Lung (tissue), 12 donors: ENCODE measurements around the gene MLLT1. TPM values are rescaled to one million over a fixed set of nuclear protein-coding genes. Genes with fewer than 3 reads are reported as not detected.

ENCODE experiments used
- ATAC-seq: fragments of 200-7000 bp; cut with Tn5 transposase; one replicate; pipeline ENCODE4 v1.9.1; 2020; ENCODE audit warnings: moderate number of reproducible peaks; ENCODE audit not compliant: insufficient read depth, low FRiP score
- DNase-seq, 3 donors: peaks; one replicate each; pipeline ENCODE4 v3.0.0-alpha.2; 2013 to 2017
- H3K27ac ChIP-seq, 2 donors: one replicate each; pipeline ENCODE4 v1.5.1; 2013; ENCODE audit warnings: mild to moderate bottlenecking in 2 of 2, moderate library complexity in 2 of 2, control low read depth in 1 of 2, inconsistent platforms in 1 of 2, low read depth in 1 of 2, low read length in 1 of 2
- H3K27me3 ChIP-seq, 3 donors: one replicate each; pipeline ENCODE4 v1.5.1; 2013; ENCODE audit warnings: low read length in 2 of 3; ENCODE audit not compliant: control insufficient read depth in 3 of 3, insufficient read depth in 3 of 3
- H3K36me3 ChIP-seq, 4 donors: one replicate each; pipeline ENCODE4 v1.5.1; 2013; ENCODE audit warnings: low read length in 4 of 4, mild to moderate bottlenecking in 1 of 4, moderate library complexity in 1 of 4; ENCODE audit not compliant: control insufficient read depth in 4 of 4, insufficient read depth in 4 of 4
- H3K4me1 ChIP-seq, 5 donors: one replicate each; pipeline ENCODE4 v1.5.1; 2013; ENCODE audit warnings: low read length in 5 of 5, mild to moderate bottlenecking in 2 of 5, moderate library complexity in 1 of 5; ENCODE audit not compliant: control insufficient read depth in 5 of 5, insufficient read depth in 5 of 5
- H3K4me3 ChIP-seq: one replicate; pipeline ENCODE4 v1.5.1; 2013; ENCODE audit warnings: mild to moderate bottlenecking, control low read depth, moderate library complexity
- H3K9ac ChIP-seq, 2 donors: one replicate each; pipeline ENCODE4 v1.5.1; 2013; ENCODE audit warnings: low read length in 2 of 2, control low read depth in 1 of 2; ENCODE audit not compliant: insufficient read depth in 1 of 2
- H3K9me3 ChIP-seq, 4 donors: one replicate each; pipeline ENCODE4 v1.5.1; 2013; ENCODE audit warnings: low read length in 3 of 4, mild to moderate bottlenecking in 1 of 4, moderate library complexity in 1 of 4; ENCODE audit not compliant: control insufficient read depth in 4 of 4, insufficient read depth in 3 of 4
- WGBS, 2 donors: extraction: QIAGEN DNeasy Blood & Tissue Kit; methylation state at CpG; one replicate each; pipeline ENCODE4 v1.1.7; 2013; 5-methylcytosine and 5-hydroxymethylcytosine counted together
- polyA plus RNA-seq, 2 donors: library from polyadenylated mRNA; stranded (reverse); fragments of 200-250 nt; gene quantifications; one replicate each; pipeline ENCODE4 v1.2.1, GENCODE V29; 2013
- total RNA-seq, 2 donors: library from RNA; depleted of rRNA in 1 of 2; stranded (reverse); fragments of >200 nt in 1 of 2; gene quantifications; one replicate each; pipeline ENCODE4 v1.2.1, GENCODE V29; 2014 to 2021
- TF ChIP-seq, protein P1 (sequence below): IDR thresholded peaks from 2 replicates; pipeline ENCODE4 v1.5.1; 2012; ENCODE audit warnings: mild to moderate bottlenecking; ENCODE audit errors: control extremely low read depth, extremely low read depth
- donor health status: control.
- donor health status: control.
- donor health status: Bipolar disorder and iron deficiency.
- donor health status: healthy.
- donor health status: DM: yes; HTN: yes; CAD: no.

The MLLT1 gene
- total and polyA plus RNA-seq, 4 donors, result 24.8 to 120 (median 36.2) TPM

DNA sequence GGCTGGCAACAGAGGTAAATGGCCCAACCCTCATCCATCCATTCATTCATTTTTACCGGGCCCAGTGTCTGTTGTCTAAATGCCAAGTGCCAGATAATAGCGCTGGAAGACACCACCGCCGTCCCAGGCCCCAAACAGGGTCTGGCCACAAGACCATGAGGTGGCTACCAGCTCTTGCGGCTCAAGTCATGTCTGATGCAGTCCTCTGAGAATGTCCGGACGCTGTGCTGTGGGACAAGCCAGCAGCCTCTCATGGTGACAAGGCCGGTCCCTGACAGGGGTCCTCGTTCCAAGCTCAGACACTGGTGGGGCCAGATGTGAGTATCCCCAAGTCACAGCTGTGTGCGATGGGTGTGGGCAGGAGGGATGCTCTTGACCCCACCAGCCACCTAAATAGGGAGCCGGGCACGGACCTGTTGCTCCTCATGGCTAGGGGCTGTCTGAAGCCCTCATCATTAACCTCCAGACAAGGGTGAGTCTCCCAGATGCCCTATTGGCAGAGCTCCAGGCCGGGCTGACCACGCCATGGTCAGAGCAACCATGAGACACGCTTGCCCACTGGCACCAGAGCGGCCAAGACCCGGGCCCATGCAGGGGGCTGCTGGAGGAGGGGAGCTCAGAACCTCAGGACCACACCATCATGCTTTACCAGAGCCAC is 58.4 kb downstream of the MLLT1 start:
- TF ChIP-seq, protein P1, sequence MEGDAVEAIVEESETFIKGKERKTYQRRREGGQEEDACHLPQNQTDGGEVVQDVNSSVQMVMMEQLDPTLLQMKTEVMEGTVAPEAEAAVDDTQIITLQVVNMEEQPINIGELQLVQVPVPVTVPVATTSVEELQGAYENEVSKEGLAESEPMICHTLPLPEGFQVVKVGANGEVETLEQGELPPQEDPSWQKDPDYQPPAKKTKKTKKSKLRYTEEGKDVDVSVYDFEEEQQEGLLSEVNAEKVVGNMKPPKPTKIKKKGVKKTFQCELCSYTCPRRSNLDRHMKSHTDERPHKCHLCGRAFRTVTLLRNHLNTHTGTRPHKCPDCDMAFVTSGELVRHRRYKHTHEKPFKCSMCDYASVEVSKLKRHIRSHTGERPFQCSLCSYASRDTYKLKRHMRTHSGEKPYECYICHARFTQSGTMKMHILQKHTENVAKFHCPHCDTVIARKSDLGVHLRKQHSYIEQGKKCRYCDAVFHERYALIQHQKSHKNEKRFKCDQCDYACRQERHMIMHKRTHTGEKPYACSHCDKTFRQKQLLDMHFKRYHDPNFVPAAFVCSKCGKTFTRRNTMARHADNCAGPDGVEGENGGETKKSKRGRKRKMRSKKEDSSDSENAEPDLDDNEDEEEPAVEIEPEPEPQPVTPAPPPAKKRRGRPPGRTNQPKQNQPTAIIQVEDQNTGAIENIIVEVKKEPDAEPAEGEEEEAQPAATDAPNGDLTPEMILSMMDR, result no peak
- ATAC-seq (no peak), DNase-seq (no peak)
- 93 to 97% methylated on average over 17 of the region's 17 CpGs for WGBS, 2 donors
- H3K27ac ChIP-seq, result no peak overlapping the region
- H3K9me3 ChIP-seq, result no peaks in the 10 kb centered on the region
- peaks cover 0 to 56% (median 17%) of the 10 kb centered on the region in 4 donors for H3K36me3 ChIP-seq
- H3K4me3 ChIP-seq, result no peak overlapping the region
- no peak overlapping the region for H3K9ac ChIP-seq
- H3K4me1 ChIP-seq, result peaks cover 10 to 53% (median 20%) of the 10 kb centered on the region in 5 donors
- H3K27me3 ChIP-seq, result no peaks in the 10 kb centered on the region

DNA sequence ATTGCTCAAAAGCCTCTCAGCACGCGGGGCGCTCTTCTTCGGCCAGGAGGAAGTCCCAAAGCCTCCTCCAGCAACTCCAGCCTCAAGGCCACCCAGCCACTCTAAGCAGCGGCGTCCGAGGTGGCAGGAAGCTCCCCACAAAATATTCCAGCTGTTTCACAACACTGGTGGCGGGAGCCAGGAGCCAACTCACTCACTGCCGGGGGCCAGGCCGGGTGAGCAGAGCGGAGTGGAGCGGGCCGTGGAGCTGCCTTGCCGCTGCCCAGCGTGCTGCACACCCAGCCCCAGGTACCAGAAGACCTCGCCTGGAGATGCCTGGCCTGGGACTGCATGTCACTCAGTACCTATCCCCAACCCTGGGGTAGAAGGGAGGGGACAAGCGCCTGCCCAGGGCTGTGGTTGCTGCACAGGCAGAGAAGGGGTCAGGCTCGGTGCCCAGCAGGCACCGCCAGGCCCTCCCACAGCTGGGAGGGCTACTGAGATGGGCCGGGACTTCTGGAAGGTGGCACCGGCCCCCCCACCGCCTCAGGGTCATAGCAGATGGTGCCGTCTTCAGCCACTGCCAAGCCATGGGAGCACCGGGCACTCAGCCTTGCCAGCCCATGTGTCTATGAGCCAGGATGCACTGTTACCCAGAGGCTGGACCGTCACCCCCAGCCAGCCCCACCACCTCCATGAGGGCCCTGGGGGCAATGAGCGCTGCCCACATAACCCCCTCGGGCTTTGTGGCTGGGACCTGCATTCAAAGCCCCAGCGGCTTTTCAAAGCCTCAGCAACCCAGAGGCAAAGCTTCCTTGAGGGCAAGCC is 59.2 kb downstream of the MLLT1 start:
- Histone ChIP-seq H3K27ac (peak overlapping the region in 1 of 2 donors; percentile 80), H3K4me3 (no peak overlapping the region), H3K9ac (no peak overlapping the region), H3K4me1 (peaks cover 10 to 53% (median 20%) of the 10 kb centered on the region in 5 donors), H3K27me3 (no peaks in the 10 kb centered on the region), H3K9me3 (no peaks in the 10 kb centered on the region), H3K36me3 (peaks cover 0 to 57% (median 13%) of the 10 kb centered on the region in 4 donors)
- TF ChIP-seq, protein P1, result no peak
- ATAC-seq (no peak), DNase-seq (peak; percentile 93 to 96 (median 95))
- 63 to 68% methylated on average over 27 to 28 of the region's 28 CpGs for WGBS, 2 donors

- Histone ChIP-seq H3K4me1 (peaks cover 10 to 61% (median 20%) of the 10 kb centered on the region in 5 donors), H3K27ac (peak overlapping the region in 1 of 2 donors; percentile 80), H3K4me3 (no peak overlapping the region), H3K27me3 (no peaks in the 10 kb centered on the region), H3K9me3 (no peaks in the 10 kb centered on the region), H3K36me3 (peaks cover 0 to 57% (median 13%) of the 10 kb centered on the region in 4 donors), H3K9ac (no peak overlapping the region)
- DNase-seq (peak; percentile 73 to 74 (median 74)), ATAC-seq (no peak)
- TF ChIP-seq, protein P1, result no peak
- 61 to 68% methylated on average over 24 of the region's 24 CpGs for WGBS, 2 donors
Measured at GRCh38 chr19:6219586-6220290, 60.0 kb downstream of the MLLT1 start.
